Neural cell (in vitro differentiated cells): ENCODE data around the gene IL23A.

Experiments
- EP300 ChIP-seq: fragments of 450-650 bp; conservative IDR thresholded peaks from 2 replicates; pipeline ENCODE4 v1.6.1; 2014; ENCODE audit warnings: antibody characterized with exemption, mild to moderate bottlenecking, moderate library complexity; ENCODE audit not compliant: poor library complexity, severe bottlenecking
- EZH2 ChIP-seq: fragments of 200-600, 300-800 bp; shearing (Covaris generic), sonication (generic); IDR thresholded peaks from 2 replicates; pipeline ENCODE4 v1.6.1; 2014; ENCODE audit warnings: antibody characterized with exemption, low read length, borderline replicate concordance, mild to moderate bottlenecking; ENCODE audit not compliant: insufficient read depth, poor library complexity, severe bottlenecking
- MXI1 ChIP-seq: fragments of 450-650 bp; conservative IDR thresholded peaks from 2 replicates; pipeline ENCODE4 v1.6.1; 2014; ENCODE audit warnings: antibody characterized with exemption, mild to moderate bottlenecking; ENCODE audit not compliant: poor library complexity, severe bottlenecking
- SMC3 ChIP-seq: fragments of 450-650 bp; conservative IDR thresholded peaks from 2 replicates; pipeline ENCODE4 v1.6.1; 2014; ENCODE audit warnings: antibody characterized with exemption, mild to moderate bottlenecking, moderate library complexity; ENCODE audit not compliant: poor library complexity
- TF ChIP-seq, protein P1 (sequence below): IDR thresholded peaks from 2 replicates; pipeline ENCODE4 v1.6.1; 2012; ENCODE audit warnings: borderline replicate concordance
- TF ChIP-seq, protein P2 (sequence below): fragments of 450-650 bp; IDR thresholded peaks from 2 replicates; pipeline ENCODE4 v1.5.1; 2014; ENCODE audit warnings: antibody characterized with exemption, mild to moderate bottlenecking, moderate library complexity; ENCODE audit not compliant: poor library complexity, severe bottlenecking

DNA sequence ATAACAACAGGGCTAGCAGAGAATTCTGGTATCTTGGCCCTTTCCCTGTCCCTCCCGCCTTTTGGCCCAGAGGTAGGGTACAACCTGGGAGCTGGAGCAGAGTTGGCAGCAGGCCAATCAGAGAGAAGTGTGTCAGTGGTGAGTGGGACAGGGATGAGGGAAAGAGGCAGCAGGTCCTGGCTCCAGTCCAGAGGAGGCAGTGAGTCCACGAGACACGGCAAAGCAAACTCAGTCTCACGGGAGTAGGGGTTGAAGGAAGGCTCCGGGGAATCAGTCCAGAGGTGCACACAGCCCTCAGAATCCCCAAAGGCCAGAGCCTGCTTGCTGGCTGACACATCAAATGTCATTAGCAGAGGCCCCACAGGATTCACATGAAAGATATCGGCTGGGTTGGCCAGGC, 12.2 kb upstream of the IL23A start:
- TF ChIP-seq EZH2 (no peak), SMC3 (no peak), EP300 (no peak), MXI1 (no peak)
- TF ChIP-seq, protein P1, sequence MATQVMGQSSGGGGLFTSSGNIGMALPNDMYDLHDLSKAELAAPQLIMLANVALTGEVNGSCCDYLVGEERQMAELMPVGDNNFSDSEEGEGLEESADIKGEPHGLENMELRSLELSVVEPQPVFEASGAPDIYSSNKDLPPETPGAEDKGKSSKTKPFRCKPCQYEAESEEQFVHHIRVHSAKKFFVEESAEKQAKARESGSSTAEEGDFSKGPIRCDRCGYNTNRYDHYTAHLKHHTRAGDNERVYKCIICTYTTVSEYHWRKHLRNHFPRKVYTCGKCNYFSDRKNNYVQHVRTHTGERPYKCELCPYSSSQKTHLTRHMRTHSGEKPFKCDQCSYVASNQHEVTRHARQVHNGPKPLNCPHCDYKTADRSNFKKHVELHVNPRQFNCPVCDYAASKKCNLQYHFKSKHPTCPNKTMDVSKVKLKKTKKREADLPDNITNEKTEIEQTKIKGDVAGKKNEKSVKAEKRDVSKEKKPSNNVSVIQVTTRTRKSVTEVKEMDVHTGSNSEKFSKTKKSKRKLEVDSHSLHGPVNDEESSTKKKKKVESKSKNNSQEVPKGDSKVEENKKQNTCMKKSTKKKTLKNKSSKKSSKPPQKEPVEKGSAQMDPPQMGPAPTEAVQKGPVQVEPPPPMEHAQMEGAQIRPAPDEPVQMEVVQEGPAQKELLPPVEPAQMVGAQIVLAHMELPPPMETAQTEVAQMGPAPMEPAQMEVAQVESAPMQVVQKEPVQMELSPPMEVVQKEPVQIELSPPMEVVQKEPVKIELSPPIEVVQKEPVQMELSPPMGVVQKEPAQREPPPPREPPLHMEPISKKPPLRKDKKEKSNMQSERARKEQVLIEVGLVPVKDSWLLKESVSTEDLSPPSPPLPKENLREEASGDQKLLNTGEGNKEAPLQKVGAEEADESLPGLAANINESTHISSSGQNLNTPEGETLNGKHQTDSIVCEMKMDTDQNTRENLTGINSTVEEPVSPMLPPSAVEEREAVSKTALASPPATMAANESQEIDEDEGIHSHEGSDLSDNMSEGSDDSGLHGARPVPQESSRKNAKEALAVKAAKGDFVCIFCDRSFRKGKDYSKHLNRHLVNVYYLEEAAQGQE, result no peak
- TF ChIP-seq, protein P2, sequence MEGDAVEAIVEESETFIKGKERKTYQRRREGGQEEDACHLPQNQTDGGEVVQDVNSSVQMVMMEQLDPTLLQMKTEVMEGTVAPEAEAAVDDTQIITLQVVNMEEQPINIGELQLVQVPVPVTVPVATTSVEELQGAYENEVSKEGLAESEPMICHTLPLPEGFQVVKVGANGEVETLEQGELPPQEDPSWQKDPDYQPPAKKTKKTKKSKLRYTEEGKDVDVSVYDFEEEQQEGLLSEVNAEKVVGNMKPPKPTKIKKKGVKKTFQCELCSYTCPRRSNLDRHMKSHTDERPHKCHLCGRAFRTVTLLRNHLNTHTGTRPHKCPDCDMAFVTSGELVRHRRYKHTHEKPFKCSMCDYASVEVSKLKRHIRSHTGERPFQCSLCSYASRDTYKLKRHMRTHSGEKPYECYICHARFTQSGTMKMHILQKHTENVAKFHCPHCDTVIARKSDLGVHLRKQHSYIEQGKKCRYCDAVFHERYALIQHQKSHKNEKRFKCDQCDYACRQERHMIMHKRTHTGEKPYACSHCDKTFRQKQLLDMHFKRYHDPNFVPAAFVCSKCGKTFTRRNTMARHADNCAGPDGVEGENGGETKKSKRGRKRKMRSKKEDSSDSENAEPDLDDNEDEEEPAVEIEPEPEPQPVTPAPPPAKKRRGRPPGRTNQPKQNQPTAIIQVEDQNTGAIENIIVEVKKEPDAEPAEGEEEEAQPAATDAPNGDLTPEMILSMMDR, result no peak
